PC-3 (cell line): Measurements from ENCODE around the gene NPAS2.

Source experiments
- CTCF ChIP-seq: fragments of 300-600 bp; sonication (generic); conservative IDR thresholded peaks from 2 replicates; pipeline ENCODE4 v1.5.1; 2017; ENCODE audit warnings: antibody characterized with exemption, low read depth, mild to moderate bottlenecking, low read length
- EZH2 ChIP-seq: fragments of 300-600 bp; sonication (generic); IDR thresholded peaks from one replicate; pipeline ENCODE4 v1.6.1; 2017; ENCODE audit warnings: antibody characterized with exemption, mild to moderate bottlenecking, low read length; ENCODE audit not compliant: unreplicated experiment

GRCh38 chr2:100983201-100983600, 163.3 kb downstream of the NPAS2 start:
- TF ChIP-seq CTCF (no peak), EZH2 (no peak)
